GM12892 (cell line): ENCODE results near the gene ARID4A.
"Not testable (repeated sequence)": the region's sequence is repeated elsewhere in the genome, so short reads cannot be mapped to it uniquely, and the experiment has no call there.

Source experiments
- DNase-seq: peaks from one replicate; pipeline ENCODE4 v3.0.0; 2011; ENCODE audit not compliant: insufficient read length
- FAIRE-seq: peaks from 2 replicates; lab custom pipeline; 2011; peaks lifted over from hg19 to GRCh38; lab: Jason Lieb, UNC
- POLR2A ChIP-seq: IDR thresholded peaks from 2 replicates; pipeline ENCODE4 v1.6.1; 2011; ENCODE audit warnings: low read depth, low read length, control low read depth
- POLR2AphosphoS5 ChIP-seq: IDR thresholded peaks from 2 replicates; pipeline ENCODE4 v1.6.1; 2011; ENCODE audit warnings: low read depth, low read length, control low read depth
- TAF1 ChIP-seq: IDR thresholded peaks from 2 replicates; pipeline ENCODE4 v1.6.1; 2011; ENCODE audit warnings: low read depth, mild to moderate bottlenecking, control low read depth, low read length, borderline replicate concordance

The ARID4A gene

GRCh38 chr14:58297762-58298476 lies 436 bp upstream of the ARID4A start:
- TF ChIP-seq TAF1 (peak; percentile 74; the same call in 1 of the 2 replicates), POLR2A (peak; percentile 85), POLR2AphosphoS5 (peak; percentile 93)
- FAIRE-seq (peak; percentile 98), DNase-seq (peak; percentile 82)

DNA sequence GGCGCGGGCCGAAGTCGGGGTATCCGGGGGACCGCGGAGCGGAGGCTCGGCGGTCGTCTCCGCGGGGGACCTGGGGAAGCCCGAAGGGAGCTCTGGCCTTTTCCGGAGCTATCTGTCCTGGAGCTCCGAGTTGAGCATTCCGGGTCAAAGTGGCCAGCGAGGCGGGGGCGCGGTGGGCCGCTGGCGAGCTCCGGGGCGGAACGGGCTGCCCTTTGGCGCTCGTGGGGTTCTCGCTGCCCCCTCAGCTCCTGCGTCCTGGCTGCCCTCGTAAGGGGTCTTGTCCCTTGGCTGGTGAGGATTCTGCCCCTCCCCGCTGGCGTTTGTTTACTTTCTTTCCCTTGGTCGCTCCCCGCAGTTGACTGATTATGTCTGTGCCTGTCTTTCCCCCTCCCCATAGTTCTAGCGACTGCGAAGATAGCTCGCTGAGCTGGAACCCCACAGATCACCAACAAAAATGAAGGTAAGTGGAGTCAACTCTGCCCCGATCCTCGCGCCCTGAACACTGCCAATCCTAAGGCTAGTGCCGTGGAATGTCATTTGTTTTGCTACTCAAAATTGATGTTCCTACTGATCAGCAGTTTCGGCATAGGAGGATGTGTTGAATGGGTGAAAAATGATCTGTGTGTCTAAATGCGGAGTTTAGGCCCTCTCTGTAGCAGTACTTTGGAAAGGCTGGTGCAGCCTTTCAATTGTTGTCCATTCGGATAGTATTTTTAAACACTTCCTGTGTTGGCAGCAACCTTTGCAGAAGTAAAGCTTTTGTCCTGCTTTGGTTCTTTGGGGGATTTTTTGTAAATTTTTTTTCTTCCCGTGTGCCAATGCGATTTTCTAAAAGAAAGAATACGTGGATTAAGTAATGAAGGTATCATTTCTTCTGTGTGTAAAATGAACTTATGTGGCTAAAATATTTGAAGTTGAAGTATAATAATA lies 1.3 kb downstream of the ARID4A start:
- no peak for DNase-seq
- TF ChIP-seq POLR2A (no peak), POLR2AphosphoS5 (no peak), TAF1 (no peak)
- FAIRE-seq = peak; percentile 66

GRCh38 chr14:58301416-58301815 lies 3.1 kb downstream of the ARID4A start:
- DNase-seq (no peak), FAIRE-seq (no peak)
- TF ChIP-seq POLR2AphosphoS5 = no peak
- no peak for TF ChIP-seq POLR2A
- TF ChIP-seq TAF1 = no peak

GRCh38 chr14:58305730-58306129 lies 7.4 kb downstream of the ARID4A start:
- FAIRE-seq (peak; percentile 5), DNase-seq (no peak)
- TF ChIP-seq POLR2AphosphoS5 (no peak), TAF1 (no peak), POLR2A (no peak)

DNA sequence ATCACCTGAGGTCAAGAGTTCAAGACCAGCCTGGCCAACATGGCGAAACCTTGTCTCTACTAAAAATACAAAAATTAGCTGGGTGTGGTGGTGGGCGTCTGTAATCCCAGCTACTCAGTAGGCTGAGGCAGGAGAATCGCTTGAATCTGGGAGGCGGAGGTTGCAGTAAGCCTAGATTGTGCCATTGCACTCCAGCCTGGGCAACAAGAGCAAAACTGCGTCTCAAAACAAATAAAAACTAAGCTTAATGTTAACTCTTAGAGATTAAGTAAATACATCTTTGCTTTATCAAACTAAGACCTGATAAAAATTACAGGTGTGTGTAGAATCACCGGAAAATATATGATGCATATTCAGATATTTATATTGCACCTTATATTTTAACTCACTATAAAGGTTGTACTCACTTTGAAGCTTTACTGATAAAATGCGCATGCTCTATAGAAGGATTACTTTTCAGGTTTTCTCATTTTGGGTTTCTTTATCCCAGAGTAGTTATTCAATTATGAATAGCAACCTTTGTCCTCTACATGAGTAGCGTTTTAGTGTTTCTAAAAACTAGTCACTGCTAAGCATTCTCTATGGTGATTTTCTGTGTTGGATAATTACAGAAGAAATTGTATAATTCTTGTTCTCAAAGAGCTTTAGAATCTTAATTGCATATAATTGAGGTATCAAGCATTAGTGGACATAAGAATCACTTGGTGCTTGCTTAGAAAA lies 9.4 kb downstream of the ARID4A start:
- FAIRE-seq (no peak), DNase-seq (no peak)
- TF ChIP-seq POLR2AphosphoS5 = no peak
- no peak for TF ChIP-seq POLR2A
- no peak for TF ChIP-seq TAF1

GRCh38 chr14:58309086-58309485 lies 10.7 kb downstream of the ARID4A start:
- TF ChIP-seq POLR2A = no peak
- TF ChIP-seq POLR2AphosphoS5 = no peak
- no peak for TF ChIP-seq TAF1
- DNase-seq (no peak), FAIRE-seq (no peak)

DNA sequence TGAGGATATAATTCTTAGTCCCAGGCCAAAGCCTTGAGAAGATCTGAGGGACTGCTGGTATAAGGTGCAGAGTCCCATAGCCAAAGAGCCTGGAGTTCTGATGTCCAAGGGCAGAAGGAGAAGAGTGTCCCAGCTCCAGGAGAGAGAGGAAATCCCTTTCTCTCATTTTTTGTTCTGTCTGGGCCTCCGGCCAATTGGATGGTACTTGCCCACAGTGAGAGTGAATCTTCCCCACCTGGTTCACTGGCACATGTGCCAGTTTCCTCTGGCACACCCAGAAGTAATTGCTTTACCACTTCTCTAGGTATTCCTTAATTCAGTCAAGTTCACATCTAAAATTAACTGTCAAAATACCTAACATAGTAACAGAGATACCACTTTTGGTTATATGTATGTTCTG lies 15.3 kb downstream of the ARID4A start:
- TF ChIP-seq POLR2A = no peak
- TF ChIP-seq TAF1 = no peak
- no peak for TF ChIP-seq POLR2AphosphoS5
- DNase-seq (no peak), FAIRE-seq (no peak)

DNA sequence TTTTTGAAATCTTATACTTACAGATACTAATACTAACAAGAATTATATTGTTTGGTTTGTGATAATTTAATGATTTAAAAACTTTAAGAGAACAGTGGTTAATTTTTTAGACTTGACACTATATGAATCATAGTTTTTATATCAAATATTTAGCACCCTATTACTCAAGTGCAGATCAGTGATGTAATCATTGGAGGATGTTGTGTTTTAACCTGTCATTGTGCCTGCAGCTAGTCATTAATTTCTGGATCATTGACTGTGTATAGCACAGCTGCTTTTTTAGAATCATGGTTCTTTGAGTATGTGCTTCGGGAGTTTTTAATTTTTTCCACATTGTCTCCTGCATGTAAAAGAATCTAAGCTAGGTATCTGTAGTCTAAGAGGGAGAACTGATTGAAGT lies 17.3 kb downstream of the ARID4A start:
- FAIRE-seq (no peak), DNase-seq (no peak)
- TF ChIP-seq POLR2A (no peak), TAF1 (no peak), POLR2AphosphoS5 (no peak)

DNA sequence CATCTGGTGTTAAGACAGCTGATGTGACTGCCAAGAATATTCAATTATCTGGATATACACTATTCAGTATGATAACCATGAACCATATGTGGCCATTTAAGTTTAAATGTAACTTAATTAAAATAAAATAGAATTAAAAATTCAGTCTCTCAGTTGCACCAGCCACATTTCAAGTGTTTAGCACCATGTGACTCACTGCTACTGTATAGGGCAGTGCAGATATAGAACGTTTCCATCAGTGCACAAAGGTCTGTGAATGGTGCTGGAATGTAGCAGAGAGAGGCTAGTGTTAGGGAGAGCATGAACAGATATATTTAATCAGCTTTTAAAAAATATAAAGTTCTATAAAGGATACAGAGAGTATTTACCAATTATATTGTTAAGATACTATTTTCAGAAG lies 28.7 kb downstream of the ARID4A start:
- TF ChIP-seq POLR2A = no peak
- TF ChIP-seq TAF1 = no peak
- TF ChIP-seq POLR2AphosphoS5 = no peak
- no peak for FAIRE-seq
- DNase-seq = no peak

- peak; percentile 19 for DNase-seq
Measured at GRCh38 chr14:58331111-58331510, 32.8 kb downstream of the ARID4A start.

GRCh38 chr14:58332561-58332960 lies 34.2 kb downstream of the ARID4A start:
- FAIRE-seq = no peak
- no peak for TF ChIP-seq POLR2A
- no peak for TF ChIP-seq TAF1
- no peak for TF ChIP-seq POLR2AphosphoS5
- no peak for DNase-seq

More at GRCh38 chr14:58331111-58331510, 32.8 kb downstream of the ARID4A start:
- FAIRE-seq = peak; percentile 87
- TF ChIP-seq TAF1 (no peak), POLR2AphosphoS5 (no peak), POLR2A (no peak)

DNA sequence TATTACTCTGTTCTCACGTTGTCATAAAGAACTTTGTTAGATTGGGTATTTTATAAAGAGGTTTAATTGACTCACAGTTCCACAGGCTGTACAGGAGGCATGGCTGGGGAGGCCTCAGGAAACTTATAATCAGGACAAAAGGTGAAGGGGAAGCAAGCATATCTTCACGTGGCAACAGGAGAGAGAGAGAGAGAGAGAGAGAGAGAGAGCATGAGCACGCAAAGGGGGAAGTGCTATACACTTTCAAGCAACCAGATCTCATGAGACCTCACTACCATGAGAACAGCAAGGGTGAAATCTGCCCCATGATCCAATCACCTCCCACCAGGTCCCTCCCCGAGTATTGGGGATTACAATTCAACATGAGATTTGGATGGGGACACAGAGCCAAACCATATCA lies 41.3 kb downstream of the ARID4A start:
- not testable (repeated sequence) for FAIRE-seq, DNase-seq
